SW 1271 (cell line): Measurements from ENCODE around the gene INIP.
"Not testable (repeated sequence)": the region's sequence is repeated elsewhere in the genome, so short reads cannot be mapped to it uniquely, and the experiment has no call there.

Experiments
- DNase-seq, 2 experiments: peaks; one replicate each; lab custom pipeline; 2025; lab: John Stamatoyannopoulos, UW

Gene INIP

GRCh38 chr9:112734892-112735291 is 17.0 kb upstream of the INIP start:
- DNase-seq = no peak

GRCh38 chr9:112731971-112732370 is 14.1 kb upstream of the INIP start:
- DNase-seq = no peak

GRCh38 chr9:112728401-112728800 is 10.5 kb upstream of the INIP start:
- DNase-seq = no peak

- no peak for DNase-seq
Measured at GRCh38 chr9:112726428-112726827, 8.5 kb upstream of the INIP start.

- no peak for DNase-seq
Measured at GRCh38 chr9:112725961-112726360, 8.0 kb upstream of the INIP start.

GRCh38 chr9:112722749-112723148 is 4.8 kb upstream of the INIP start:
- not testable (repeated sequence) for DNase-seq

GRCh38 chr9:112720113-112720780 is 2.3 kb upstream of the INIP start:
- DNase-seq = no peak

- DNase-seq = no peak
Measured at GRCh38 chr9:112719696-112720095, 1.8 kb upstream of the INIP start.

GRCh38 chr9:112719241-112719691 is 1.3 kb upstream of the INIP start:
- no peak for DNase-seq

GRCh38 chr9:112712678-112713077 is 5.2 kb downstream of the INIP start:
- no peak for DNase-seq

GRCh38 chr9:112711050-112711689 is 6.7 kb downstream of the INIP start:
- DNase-seq = peak in 1 of 2 experiments; percentile 33

- DNase-seq = peak; percentile 29 to 31
Measured at GRCh38 chr9:112705768-112706427, 12.0 kb downstream of the INIP start.

GRCh38 chr9:112703304-112703703 is 14.6 kb downstream of the INIP start:
- DNase-seq = no peak

GRCh38 chr9:112700085-112700484 is 17.8 kb downstream of the INIP start:
- no peak for DNase-seq

- no peak for DNase-seq
Measured at GRCh38 chr9:112699230-112699629, 18.7 kb downstream of the INIP start.

GRCh38 chr9:112696461-112696860 is 21.5 kb downstream of the INIP start:
- DNase-seq = no peak

GRCh38 chr9:112694706-112695555 is 23.0 kb downstream of the INIP start:
- no peak for DNase-seq

GRCh38 chr9:112689161-112689740 is 28.7 kb downstream of the INIP start:
- DNase-seq = no peak

GRCh38 chr9:112680731-112681402 is 37.0 kb downstream of the INIP start:
- DNase-seq = no peak

- no peak for DNase-seq
Measured at GRCh38 chr9:112677040-112677439, 40.9 kb downstream of the INIP start.

- DNase-seq = not testable (repeated sequence)
Measured at GRCh38 chr9:112673221-112673620, 44.7 kb downstream of the INIP start.
